Endothelial cell (in vitro differentiated cells): ENCODE measurements around the gene MOSMO. TPM values are rescaled to one million over a fixed set of nuclear protein-coding genes. Genes with fewer than 3 reads are reported as not detected.

Experiments
- DNase-seq: peaks from one replicate; pipeline ENCODE4 v3.0.0; 2021; ENCODE audit warnings: low spot score
- H3K27ac Mint-ChIP-seq: one replicate; pipeline ENCODE4 v1.8.0; 2021; ENCODE audit warnings: mixed read lengths, inconsistent platforms; ENCODE audit not compliant: unreplicated experiment
- H3K27me3 Mint-ChIP-seq: one replicate; pipeline ENCODE4 v1.8.0; 2021; ENCODE audit warnings: mild to moderate bottlenecking, moderate library complexity, mixed read lengths, inconsistent platforms; ENCODE audit not compliant: unreplicated experiment
- H3K36me3 Mint-ChIP-seq: one replicate; pipeline ENCODE4 v1.8.0; 2021; ENCODE audit warnings: mild to moderate bottlenecking, low read depth, mixed read lengths, inconsistent platforms; ENCODE audit not compliant: unreplicated experiment
- H3K4me1 Mint-ChIP-seq: one replicate; pipeline ENCODE4 v1.8.0; 2021; ENCODE audit warnings: mild to moderate bottlenecking, mixed read lengths, inconsistent platforms; ENCODE audit not compliant: unreplicated experiment
- H3K4me3 Mint-ChIP-seq: one replicate; pipeline ENCODE4 v1.8.0; 2021; ENCODE audit warnings: mild to moderate bottlenecking, mixed read lengths, inconsistent platforms; ENCODE audit not compliant: unreplicated experiment
- H3K9me3 Mint-ChIP-seq: one replicate; pipeline ENCODE4 v1.8.0; 2021; ENCODE audit warnings: mixed read lengths, inconsistent platforms; ENCODE audit not compliant: unreplicated experiment
- total RNA-seq: library from RNA; stranded (reverse); fragmentation: NEBNext Ultra II Directional; extraction: Animal tissue kit (Norgen Biotek cat#: 25700); gene quantifications from one replicate; pipeline ENCODE4 v1.2.1, GENCODE V29; 2021; ENCODE audit not compliant: unreplicated experiment
- TF ChIP-seq, protein P1 (sequence below): fragments of 200-600 bp; sonication (generic); IDR thresholded peaks from one replicate; pipeline ENCODE4 v1.5.0; 2021; ENCODE audit warnings: antibody characterized with exemption; ENCODE audit not compliant: unreplicated experiment

The MOSMO gene
- total RNA-seq, 1 donor from 2014 or later, result 15.1 TPM

DNA sequence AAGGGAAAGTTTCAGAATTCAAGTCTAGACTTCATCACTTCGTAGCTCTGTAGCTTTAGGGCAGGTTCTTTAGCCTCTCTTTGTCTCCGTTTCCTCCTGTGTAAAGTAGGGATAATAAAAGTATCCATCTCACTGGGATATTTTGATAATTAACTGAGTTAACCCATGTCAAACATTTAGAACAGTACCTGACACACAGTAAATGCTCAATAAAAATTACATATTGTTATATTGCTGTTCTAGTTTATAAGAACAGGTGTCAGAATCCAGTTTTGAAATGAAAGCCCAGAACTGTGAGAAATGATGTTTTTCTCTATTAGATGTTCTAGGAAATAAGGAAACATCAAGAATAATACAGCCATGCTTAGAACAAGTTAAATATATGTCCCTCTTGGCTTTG lies 4.3 kb downstream of the MOSMO start:
- no peak overlapping the region for H3K4me3 Mint-ChIP-seq
- H3K36me3 Mint-ChIP-seq, result no peaks in the 10 kb centered on the region
- TF ChIP-seq, protein P1, sequence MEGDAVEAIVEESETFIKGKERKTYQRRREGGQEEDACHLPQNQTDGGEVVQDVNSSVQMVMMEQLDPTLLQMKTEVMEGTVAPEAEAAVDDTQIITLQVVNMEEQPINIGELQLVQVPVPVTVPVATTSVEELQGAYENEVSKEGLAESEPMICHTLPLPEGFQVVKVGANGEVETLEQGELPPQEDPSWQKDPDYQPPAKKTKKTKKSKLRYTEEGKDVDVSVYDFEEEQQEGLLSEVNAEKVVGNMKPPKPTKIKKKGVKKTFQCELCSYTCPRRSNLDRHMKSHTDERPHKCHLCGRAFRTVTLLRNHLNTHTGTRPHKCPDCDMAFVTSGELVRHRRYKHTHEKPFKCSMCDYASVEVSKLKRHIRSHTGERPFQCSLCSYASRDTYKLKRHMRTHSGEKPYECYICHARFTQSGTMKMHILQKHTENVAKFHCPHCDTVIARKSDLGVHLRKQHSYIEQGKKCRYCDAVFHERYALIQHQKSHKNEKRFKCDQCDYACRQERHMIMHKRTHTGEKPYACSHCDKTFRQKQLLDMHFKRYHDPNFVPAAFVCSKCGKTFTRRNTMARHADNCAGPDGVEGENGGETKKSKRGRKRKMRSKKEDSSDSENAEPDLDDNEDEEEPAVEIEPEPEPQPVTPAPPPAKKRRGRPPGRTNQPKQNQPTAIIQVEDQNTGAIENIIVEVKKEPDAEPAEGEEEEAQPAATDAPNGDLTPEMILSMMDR, result no peak
- no peaks in the 10 kb centered on the region for H3K9me3 Mint-ChIP-seq
- peaks cover 11% of the 10 kb centered on the region for H3K4me1 Mint-ChIP-seq
- H3K27me3 Mint-ChIP-seq, result peaks cover 2% of the 10 kb centered on the region
- H3K27ac Mint-ChIP-seq, result no peak overlapping the region
- no peak for DNase-seq

DNA sequence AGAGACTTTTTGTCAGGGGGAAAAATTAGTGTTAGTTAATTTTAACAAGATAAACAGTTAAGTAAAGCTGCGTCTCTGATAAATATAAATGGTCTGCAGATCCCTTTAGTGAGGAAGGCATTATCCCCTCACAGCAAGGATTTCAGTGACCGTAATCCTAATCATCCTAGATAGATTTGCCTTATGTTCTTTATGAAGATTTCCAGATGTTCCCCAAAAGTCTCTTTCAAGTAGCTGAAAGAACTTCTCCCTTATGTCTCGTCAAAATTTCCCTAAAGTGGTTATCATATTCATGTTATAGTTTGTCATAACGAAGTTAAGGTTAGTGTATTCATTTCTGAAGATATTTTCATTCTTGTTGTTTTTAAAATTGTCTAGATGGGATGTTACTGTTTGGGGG lies 5.6 kb downstream of the MOSMO start:
- no peak for DNase-seq
- peaks cover 9% of the 10 kb centered on the region for H3K4me1 Mint-ChIP-seq
- TF ChIP-seq, protein P1, result no peak
- peaks cover 2% of the 10 kb centered on the region for H3K27me3 Mint-ChIP-seq
- H3K36me3 Mint-ChIP-seq, result no peaks in the 10 kb centered on the region
- H3K9me3 Mint-ChIP-seq, result no peaks in the 10 kb centered on the region
- no peak overlapping the region for H3K4me3 Mint-ChIP-seq
- H3K27ac Mint-ChIP-seq, result no peak overlapping the region

DNA sequence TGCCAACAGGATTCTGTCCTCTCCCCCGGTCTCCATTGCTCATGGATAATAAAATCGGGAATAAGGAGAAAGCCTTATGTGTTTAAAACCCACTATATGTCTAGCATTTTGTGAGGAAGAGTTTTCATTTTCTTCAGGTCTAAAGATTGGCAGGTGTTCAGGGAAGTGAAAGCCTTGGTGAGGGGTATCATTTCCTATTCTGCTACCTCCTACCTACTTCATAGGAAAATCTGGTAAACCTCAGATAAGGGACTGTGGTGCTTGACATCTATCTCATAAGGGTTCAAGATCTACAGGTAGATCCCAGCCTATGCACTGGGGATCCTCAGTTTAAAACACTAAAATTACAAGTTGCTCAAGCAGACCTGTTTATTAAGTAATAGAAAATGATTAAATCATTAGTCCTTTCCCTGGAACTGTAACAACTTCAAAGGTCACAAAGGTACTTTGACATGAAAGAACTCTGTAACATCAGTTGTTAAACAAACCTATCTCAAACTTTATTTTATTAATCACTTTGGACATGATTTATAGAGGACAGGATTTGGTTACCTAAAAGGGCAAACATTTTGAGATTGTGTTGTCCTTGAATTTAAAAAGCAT lies 6.5 kb downstream of the MOSMO start:
- Mint-ChIP-seq H3K36me3 (no peaks in the 10 kb centered on the region), H3K4me3 (no peak overlapping the region), H3K9me3 (no peaks in the 10 kb centered on the region), H3K4me1 (peaks cover 8% of the 10 kb centered on the region), H3K27ac (no peak overlapping the region), H3K27me3 (peaks cover 2% of the 10 kb centered on the region)
- no peak for DNase-seq
- TF ChIP-seq, protein P1, result no peak

DNA sequence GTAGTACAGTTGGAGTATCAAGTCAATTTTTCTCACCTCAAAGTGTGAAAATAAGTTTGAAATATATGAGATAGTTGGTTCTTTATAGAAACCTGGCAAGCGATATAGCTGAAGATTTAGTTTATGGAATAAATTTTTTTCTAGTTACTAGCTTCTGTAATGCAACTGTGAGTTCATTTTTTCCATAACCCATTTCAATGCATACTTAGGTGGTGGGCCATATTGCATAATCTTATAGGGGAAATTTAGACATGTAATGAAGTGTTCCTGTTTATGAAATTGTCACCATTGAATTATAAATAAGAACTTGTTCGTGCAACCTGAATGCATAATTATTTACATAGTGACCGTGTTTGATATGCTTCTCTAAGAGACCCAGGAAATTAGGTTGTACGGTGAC lies 9.0 kb downstream of the MOSMO start:
- H3K27me3 Mint-ChIP-seq, result no peaks in the 10 kb centered on the region
- H3K27ac Mint-ChIP-seq, result no peak overlapping the region
- no peak overlapping the region for H3K4me3 Mint-ChIP-seq
- H3K36me3 Mint-ChIP-seq, result no peaks in the 10 kb centered on the region
- no peaks in the 10 kb centered on the region for H3K9me3 Mint-ChIP-seq
- peaks cover 9% of the 10 kb centered on the region for H3K4me1 Mint-ChIP-seq
- TF ChIP-seq, protein P1, result no peak
- DNase-seq, result no peak

DNA sequence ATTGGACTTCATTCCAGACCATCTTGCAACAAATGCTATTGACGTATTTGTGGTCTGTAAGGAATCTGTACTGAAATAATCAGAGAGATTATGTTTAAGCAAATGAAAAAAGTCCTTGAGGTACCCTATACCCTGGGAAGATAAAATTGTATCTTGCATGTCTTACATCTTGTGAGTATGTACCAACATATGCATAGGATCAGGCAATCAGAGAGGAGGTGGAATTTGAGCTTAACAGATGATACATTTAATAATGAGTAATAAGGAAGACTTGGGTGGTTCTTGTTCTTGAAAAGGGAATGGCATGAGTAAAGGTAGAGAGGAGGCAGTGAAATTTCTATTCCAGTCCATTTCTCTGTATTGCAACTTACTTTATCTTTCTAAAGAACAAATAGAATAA lies 10.6 kb downstream of the MOSMO start:
- H3K4me3 Mint-ChIP-seq, result no peak overlapping the region
- no peak for DNase-seq
- no peaks in the 10 kb centered on the region for H3K36me3 Mint-ChIP-seq
- peaks cover 5% of the 10 kb centered on the region for H3K4me1 Mint-ChIP-seq
- TF ChIP-seq, protein P1, result no peak
- no peaks in the 10 kb centered on the region for H3K27me3 Mint-ChIP-seq
- H3K9me3 Mint-ChIP-seq, result no peaks in the 10 kb centered on the region
- H3K27ac Mint-ChIP-seq, result no peak overlapping the region
